Endothelial cell (in vitro differentiated cells): ENCODE results near the gene GRWD1. TPM values are rescaled to one million over a fixed set of nuclear protein-coding genes. Genes with fewer than 3 reads are reported as not detected.

ENCODE experiments used
- DNase-seq: peaks from one replicate; pipeline ENCODE4 v3.0.0; 2021; ENCODE audit warnings: low spot score
- H3K27ac Mint-ChIP-seq: one replicate; pipeline ENCODE4 v1.8.0; 2021; ENCODE audit warnings: mixed read lengths, inconsistent platforms; ENCODE audit not compliant: unreplicated experiment
- H3K27me3 Mint-ChIP-seq: one replicate; pipeline ENCODE4 v1.8.0; 2021; ENCODE audit warnings: mild to moderate bottlenecking, moderate library complexity, mixed read lengths, inconsistent platforms; ENCODE audit not compliant: unreplicated experiment
- H3K36me3 Mint-ChIP-seq: one replicate; pipeline ENCODE4 v1.8.0; 2021; ENCODE audit warnings: mild to moderate bottlenecking, low read depth, mixed read lengths, inconsistent platforms; ENCODE audit not compliant: unreplicated experiment
- H3K4me1 Mint-ChIP-seq: one replicate; pipeline ENCODE4 v1.8.0; 2021; ENCODE audit warnings: mild to moderate bottlenecking, mixed read lengths, inconsistent platforms; ENCODE audit not compliant: unreplicated experiment
- H3K4me3 Mint-ChIP-seq: one replicate; pipeline ENCODE4 v1.8.0; 2021; ENCODE audit warnings: mild to moderate bottlenecking, mixed read lengths, inconsistent platforms; ENCODE audit not compliant: unreplicated experiment
- H3K9me3 Mint-ChIP-seq: one replicate; pipeline ENCODE4 v1.8.0; 2021; ENCODE audit warnings: mixed read lengths, inconsistent platforms; ENCODE audit not compliant: unreplicated experiment
- total RNA-seq: library from RNA; stranded (reverse); fragmentation: NEBNext Ultra II Directional; extraction: Animal tissue kit (Norgen Biotek cat#: 25700); gene quantifications from one replicate; pipeline ENCODE4 v1.2.1, GENCODE V29; 2021; ENCODE audit not compliant: unreplicated experiment
- TF ChIP-seq, protein P1 (sequence below): fragments of 200-600 bp; sonication (generic); IDR thresholded peaks from one replicate; pipeline ENCODE4 v1.5.0; 2021; ENCODE audit warnings: antibody characterized with exemption; ENCODE audit not compliant: unreplicated experiment

The GRWD1 gene
- total RNA-seq, 1 donor from 2014 or later: 38.4 TPM

DNA sequence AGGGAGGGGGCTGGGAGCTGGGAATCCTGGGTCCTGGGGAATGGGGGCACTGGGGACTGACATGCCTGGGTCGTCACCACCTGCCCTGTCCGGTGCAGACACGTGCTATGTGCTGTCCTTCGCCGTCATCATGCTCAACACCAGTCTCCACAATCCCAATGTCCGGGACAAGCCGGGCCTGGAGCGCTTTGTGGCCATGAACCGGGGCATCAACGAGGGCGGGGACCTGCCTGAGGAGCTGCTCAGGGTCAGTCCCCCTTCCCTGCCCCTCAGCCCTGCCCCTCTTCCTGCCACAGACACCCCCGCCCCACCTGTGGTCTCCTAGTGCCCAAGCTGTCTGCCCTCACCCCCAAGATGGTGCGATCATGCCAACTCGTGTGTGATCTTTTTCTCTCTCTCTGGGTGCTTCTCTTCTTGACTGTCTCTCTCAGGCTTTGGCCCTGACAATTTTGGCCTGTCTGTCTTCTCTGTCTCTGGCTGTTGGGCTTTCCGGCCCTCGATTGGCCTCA, 28.4 kb downstream of the GRWD1 start:
- H3K27me3 Mint-ChIP-seq: peaks cover 42% of the 10 kb centered on the region
- peaks cover 14% of the 10 kb centered on the region for H3K4me1 Mint-ChIP-seq
- DNase-seq: no peak
- peak overlapping the region; percentile 85 for H3K27ac Mint-ChIP-seq
- H3K9me3 Mint-ChIP-seq: no peaks in the 10 kb centered on the region
- H3K36me3 Mint-ChIP-seq: peaks cover 52% of the 10 kb centered on the region
- TF ChIP-seq, protein P1, sequence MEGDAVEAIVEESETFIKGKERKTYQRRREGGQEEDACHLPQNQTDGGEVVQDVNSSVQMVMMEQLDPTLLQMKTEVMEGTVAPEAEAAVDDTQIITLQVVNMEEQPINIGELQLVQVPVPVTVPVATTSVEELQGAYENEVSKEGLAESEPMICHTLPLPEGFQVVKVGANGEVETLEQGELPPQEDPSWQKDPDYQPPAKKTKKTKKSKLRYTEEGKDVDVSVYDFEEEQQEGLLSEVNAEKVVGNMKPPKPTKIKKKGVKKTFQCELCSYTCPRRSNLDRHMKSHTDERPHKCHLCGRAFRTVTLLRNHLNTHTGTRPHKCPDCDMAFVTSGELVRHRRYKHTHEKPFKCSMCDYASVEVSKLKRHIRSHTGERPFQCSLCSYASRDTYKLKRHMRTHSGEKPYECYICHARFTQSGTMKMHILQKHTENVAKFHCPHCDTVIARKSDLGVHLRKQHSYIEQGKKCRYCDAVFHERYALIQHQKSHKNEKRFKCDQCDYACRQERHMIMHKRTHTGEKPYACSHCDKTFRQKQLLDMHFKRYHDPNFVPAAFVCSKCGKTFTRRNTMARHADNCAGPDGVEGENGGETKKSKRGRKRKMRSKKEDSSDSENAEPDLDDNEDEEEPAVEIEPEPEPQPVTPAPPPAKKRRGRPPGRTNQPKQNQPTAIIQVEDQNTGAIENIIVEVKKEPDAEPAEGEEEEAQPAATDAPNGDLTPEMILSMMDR: no peak
- H3K4me3 Mint-ChIP-seq: peak overlapping the region; percentile 65

DNA sequence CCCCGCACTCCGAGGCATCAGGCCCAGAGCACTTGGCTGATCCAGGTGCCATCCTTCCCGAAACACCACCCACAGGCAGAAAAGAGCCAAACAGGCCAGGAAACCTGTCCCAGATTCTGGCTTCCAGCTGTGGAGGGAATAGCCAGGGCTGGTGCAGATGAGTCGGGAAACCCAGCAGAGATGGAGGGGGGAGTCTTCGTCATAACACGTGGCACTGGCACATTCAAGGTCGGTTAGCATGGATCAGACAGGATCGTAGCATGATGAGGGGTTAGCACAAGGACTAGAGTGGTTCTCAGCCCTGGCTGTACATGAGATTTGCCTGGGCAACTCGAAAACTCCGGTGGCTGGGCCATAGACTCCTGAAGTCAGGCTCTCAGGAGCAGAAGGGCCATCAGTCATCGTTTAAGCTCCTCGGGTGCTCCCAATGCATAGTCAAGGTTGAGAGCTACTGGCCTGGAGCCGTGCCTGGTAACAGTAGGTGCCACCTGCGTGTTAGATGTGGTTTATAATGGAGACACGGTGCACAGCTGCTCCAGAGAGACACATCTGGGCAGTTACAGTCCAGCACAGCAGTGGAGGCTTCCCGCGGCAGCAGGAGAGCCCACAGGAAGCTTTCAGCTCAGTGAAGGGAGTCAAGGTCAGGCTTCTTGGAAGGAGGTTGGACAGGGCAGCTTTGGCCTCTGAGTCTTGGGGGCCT, 29.7 kb downstream of the GRWD1 start:
- TF ChIP-seq, protein P1: no peak
- Mint-ChIP-seq H3K27me3 (peaks cover 41% of the 10 kb centered on the region), H3K4me3 (peak overlapping the region; percentile 42), H3K27ac (peak overlapping the region; percentile 24), H3K9me3 (no peaks in the 10 kb centered on the region), H3K4me1 (peaks cover 13% of the 10 kb centered on the region), H3K36me3 (peaks cover 48% of the 10 kb centered on the region)
- DNase-seq: no peak

DNA sequence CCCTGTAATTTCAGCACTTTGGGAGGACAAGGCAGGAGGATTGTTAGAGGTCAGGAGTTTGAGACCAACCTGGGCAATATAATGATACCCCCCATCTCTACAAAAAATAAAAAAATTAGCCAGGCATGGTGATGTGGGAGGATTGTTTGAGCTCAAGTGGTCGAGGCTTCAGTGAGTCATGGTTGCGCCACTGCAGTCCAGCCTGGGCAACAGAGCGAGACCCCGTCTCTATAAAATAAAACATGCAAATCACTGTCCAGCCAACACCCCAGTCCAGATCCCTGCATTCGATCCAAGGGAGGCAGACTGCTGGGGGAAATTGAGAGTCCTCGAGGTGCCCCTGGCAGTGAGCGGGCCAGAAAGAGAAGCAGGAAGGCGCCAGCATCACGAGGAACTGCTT, 30.4 kb downstream of the GRWD1 start:
- Mint-ChIP-seq H3K27ac (peak overlapping the region; percentile 24), H3K4me1 (peaks cover 9% of the 10 kb centered on the region), H3K4me3 (peak overlapping the region; percentile 33), H3K27me3 (peaks cover 39% of the 10 kb centered on the region), H3K36me3 (peaks cover 43% of the 10 kb centered on the region), H3K9me3 (no peaks in the 10 kb centered on the region)
- no peak for DNase-seq
- TF ChIP-seq, protein P1: no peak

DNA sequence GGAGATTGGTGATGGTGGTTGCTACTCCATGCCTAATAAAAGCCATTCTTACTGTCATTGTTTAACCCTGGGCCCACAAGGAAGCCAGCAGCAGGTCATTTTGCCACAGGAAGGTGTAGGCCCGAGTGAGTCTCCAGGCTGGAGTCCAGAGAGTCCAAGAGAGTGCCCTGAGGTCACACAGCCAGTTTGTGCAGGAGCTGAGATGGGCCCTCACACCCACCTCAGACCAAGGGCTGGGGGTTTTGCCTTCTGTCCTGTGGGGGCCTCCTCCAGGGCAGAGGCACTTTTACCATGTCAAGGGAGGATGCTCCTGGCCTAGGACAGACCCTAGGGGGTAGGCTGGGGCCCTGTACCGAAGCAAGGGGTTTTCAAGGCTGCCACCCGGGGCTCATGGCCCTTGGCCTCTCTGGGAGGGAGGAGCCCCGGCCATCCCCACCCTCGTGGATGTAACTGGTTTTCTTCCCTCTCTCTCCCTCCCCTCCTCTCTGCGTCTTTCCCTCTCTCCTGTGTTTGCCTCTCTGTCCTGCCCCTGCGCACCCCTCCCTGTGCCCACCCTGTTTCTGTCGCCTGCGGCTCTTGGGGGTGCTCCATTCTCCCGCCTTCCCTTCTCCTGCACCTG, 31.4 kb downstream of the GRWD1 start:
- peaks cover 35% of the 10 kb centered on the region for H3K36me3 Mint-ChIP-seq
- H3K27ac Mint-ChIP-seq: peak overlapping the region; percentile 57
- no peak overlapping the region for H3K4me3 Mint-ChIP-seq
- H3K4me1 Mint-ChIP-seq: peaks cover 9% of the 10 kb centered on the region
- no peak for DNase-seq
- TF ChIP-seq, protein P1: no peak
- peaks cover 40% of the 10 kb centered on the region for H3K27me3 Mint-ChIP-seq
- no peaks in the 10 kb centered on the region for H3K9me3 Mint-ChIP-seq

DNA sequence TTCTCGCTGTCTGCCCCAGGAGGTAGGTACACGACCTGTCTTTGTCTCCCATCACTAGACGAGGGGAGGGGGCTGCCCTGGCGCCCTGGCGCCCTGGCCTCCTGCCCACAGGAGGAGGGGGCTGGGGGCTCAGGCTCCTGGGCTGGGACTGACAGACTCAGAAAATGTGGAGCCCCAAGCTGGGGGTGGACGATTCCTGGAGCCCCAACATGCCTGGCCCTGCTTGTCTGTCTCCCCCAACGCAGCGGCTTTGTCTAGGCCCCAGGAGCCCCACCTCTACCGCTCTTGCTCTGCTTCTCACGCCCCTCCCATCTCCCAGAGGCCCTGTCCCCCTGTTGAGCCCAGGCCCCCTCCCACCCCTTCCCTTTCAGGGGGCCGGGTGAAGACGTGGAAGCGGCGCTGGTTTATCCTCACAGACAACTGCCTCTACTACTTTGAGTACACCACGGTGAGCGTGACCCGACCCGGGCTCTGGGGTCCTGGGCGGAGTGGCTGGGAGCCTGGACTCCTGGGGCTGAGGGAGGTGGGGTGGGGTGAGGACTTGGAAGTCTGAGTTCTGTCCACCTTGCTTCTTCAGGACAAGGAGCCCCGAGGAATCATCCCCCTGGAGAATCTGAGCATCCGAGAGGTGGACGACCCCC, 32.0 kb downstream of the GRWD1 start:
- Mint-ChIP-seq H3K36me3 (peaks cover 31% of the 10 kb centered on the region), H3K9me3 (no peaks in the 10 kb centered on the region), H3K27ac (no peak overlapping the region), H3K27me3 (peaks cover 40% of the 10 kb centered on the region), H3K4me1 (peaks cover 9% of the 10 kb centered on the region), H3K4me3 (no peak overlapping the region)
- DNase-seq: no peak
- TF ChIP-seq, protein P1: no peak
